VCaP (cell line): Measurements from ENCODE around the gene APLF.

Source experiments
- H3K27ac ChIP-seq: fragments of 450-650 bp; 2 replicates; pipeline ENCODE4 v1.5.1; 2017
- CTCF ChIP-seq: fragments of 450-650 bp; conservative IDR thresholded peaks from 2 replicates; pipeline ENCODE4 v1.5.1; 2017; ENCODE audit warnings: mild to moderate bottlenecking, moderate library complexity

The APLF gene

DNA sequence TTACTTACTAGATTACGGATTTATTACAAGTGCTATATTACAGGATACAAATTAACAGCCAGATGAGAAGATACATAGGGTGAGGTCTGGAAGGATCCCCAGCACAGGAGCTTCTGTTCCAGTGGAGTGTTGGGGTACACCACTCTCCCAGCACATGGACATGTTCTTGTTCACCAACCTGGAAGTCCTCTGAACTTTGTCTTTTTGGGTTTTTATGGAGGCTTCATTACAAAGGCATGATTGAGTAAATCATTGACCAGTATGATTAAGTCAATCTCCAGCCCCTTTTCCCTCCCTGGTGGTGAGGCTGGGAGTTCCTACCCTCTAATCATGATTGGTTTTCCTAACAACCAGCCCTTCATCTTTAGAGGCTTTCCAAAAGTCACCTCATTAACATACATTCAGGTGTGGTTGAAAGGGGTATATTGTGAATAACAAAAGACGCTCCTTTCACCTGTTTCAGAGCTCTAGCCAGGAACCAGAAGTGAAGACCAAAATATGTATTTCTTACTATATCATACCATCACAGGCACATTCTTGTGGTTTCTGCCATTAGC is 38.3 kb downstream of the APLF start:
- no peak for TF ChIP-seq CTCF
- H3K27ac ChIP-seq = no peak overlapping the region

DNA sequence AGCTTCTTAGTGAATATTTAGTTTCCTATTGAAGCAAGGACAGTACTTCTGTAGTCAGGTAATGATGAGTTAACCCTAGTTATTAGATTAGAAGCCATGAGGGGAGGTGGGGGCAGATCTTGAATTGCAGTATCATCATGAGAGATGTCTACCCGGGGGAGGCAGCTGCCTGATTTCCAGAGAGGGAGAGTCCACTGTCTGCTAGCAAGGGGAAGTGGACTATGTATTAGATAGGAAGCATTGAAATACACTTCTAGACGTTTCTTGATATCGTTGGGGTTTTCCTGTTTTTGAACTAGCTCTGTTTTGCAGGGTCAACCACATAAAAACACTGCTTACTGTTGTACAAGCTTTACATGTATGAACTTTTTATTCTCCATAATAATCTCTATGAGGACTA is 38.8 kb downstream of the APLF start:
- TF ChIP-seq CTCF = no peak
- no peak overlapping the region for H3K27ac ChIP-seq

DNA sequence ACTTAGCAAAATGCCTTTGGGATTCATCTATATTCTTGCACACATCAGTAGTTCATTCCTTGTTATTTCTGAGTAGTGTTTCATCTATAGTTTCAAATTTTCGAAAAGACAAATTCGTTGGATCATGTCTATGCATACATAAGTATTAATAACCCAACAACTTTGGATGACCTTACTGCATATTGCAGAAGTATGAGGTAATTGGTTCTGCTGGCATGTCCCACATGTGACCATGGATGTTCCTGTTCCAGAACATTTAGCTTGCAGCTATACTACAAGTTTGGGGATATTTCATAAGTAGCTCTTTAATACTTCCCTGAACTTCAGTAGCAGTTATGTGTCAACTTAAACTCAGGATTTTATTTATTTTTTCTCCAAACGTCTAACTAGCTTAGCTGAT is 44.9 kb downstream of the APLF start:
- no peak overlapping the region for H3K27ac ChIP-seq
- no peak for TF ChIP-seq CTCF

GRCh38 chr2:68512966-68513365 is 45.6 kb downstream of the APLF start:
- TF ChIP-seq CTCF = no peak
- H3K27ac ChIP-seq = no peak overlapping the region

- TF ChIP-seq CTCF = no peak
- H3K27ac ChIP-seq = no peak overlapping the region
These were observed 47.0 kb downstream of the APLF start for GRCh38 chr2:68514316-68514929.

GRCh38 chr2:68516051-68516955 is 48.9 kb downstream of the APLF start:
- H3K27ac ChIP-seq = no peak overlapping the region
- TF ChIP-seq CTCF = no peak

DNA sequence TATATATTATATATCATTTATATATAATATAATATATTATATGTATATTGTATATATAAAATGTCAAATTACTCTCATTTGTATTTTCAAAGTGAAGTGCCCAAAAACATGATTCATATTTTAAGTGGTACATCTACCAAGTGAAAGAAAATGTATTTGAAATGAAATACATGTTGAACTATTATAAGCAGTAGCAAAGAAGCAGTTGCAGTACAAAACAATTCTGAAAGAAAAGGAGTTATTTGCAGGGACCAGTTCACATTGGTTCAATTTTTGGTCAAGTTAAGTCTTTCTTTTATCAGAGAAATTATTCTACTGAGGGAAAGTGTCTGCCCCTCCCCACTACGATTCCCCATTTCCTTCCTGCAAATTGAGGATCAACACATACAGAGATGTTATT is 51.9 kb downstream of the APLF start:
- H3K27ac ChIP-seq = peak overlapping the region; percentile 33; the same call in 1 of the 2 replicates
- no peak for TF ChIP-seq CTCF
